Osteoblast (primary cell): ENCODE data around the gene BMP2. TPM values are rescaled to one million over a fixed set of nuclear protein-coding genes. Genes with fewer than 3 reads are reported as not detected.

Experiments
- DNase-seq: peaks from one replicate; pipeline ENCODE4 v3.0.0; 2011; ENCODE audit warnings: low spot score, mixed read lengths; ENCODE audit not compliant: insufficient read length; ENCODE audit errors: missing footprints
- H2AFZ ChIP-seq: 2 replicates; pipeline ENCODE4 v1.6.0; 2011; ENCODE audit warnings: mild to moderate bottlenecking, low read length
- H3K27ac ChIP-seq: 2 replicates; pipeline ENCODE4 v1.5.1; 2011; ENCODE audit warnings: mild to moderate bottlenecking, low read depth, low read length, moderate library complexity
- H3K27me3 ChIP-seq: 2 replicates; pipeline ENCODE4 v1.6.0; 2012; ENCODE audit warnings: mild to moderate bottlenecking, control low read depth, inconsistent platforms, low read length, moderate library complexity; ENCODE audit not compliant: insufficient read depth
- H3K36me3 ChIP-seq: 2 replicates; pipeline ENCODE4 v1.5.1; 2011; ENCODE audit warnings: mild to moderate bottlenecking, low read length, control low read depth, moderate library complexity; ENCODE audit not compliant: insufficient read depth
- H3K4me1 ChIP-seq: 2 replicates; pipeline ENCODE4 v1.5.1; 2011; ENCODE audit warnings: mild to moderate bottlenecking, low read length, control low read depth, moderate library complexity; ENCODE audit not compliant: insufficient read depth
- H3K4me2 ChIP-seq: 2 replicates; pipeline ENCODE4 v1.6.0; 2011; ENCODE audit warnings: mild to moderate bottlenecking, low read length; ENCODE audit not compliant: insufficient read depth
- H3K4me3 ChIP-seq: fragments of 200-600 bp; sonication (generic); 3 replicates; pipeline ENCODE4 v1.5.1; 2012; ENCODE audit warnings: mild to moderate bottlenecking, low read length, inconsistent platforms; ENCODE audit not compliant: insufficient read depth
- H3K79me2 ChIP-seq: 2 replicates; pipeline ENCODE4 v1.6.0; 2012; ENCODE audit warnings: mild to moderate bottlenecking, low read length, control low read depth, inconsistent platforms; ENCODE audit not compliant: insufficient read depth
- H3K9me3 ChIP-seq: 2 replicates; pipeline ENCODE4 v1.5.1; 2011; ENCODE audit warnings: low read depth, low read length, control low read depth
- H4K20me1 ChIP-seq: 2 replicates; pipeline ENCODE4 v1.6.0; 2012; ENCODE audit warnings: mild to moderate bottlenecking, low read length, control low read depth; ENCODE audit not compliant: insufficient read depth
- total RNA-seq: library from RNA; depleted of rRNA; stranded (reverse); fragments of >200 nt; gene quantifications from 2 replicates; pipeline ENCODE4 v1.2.3, GENCODE V29; 2012
- TF ChIP-seq, protein P1 (sequence below): IDR thresholded peaks from 2 replicates; pipeline ENCODE4 v1.5.1; 2011; ENCODE audit warnings: mild to moderate bottlenecking, low read depth, low read length, moderate library complexity; ENCODE audit errors: extremely low read depth

Gene BMP2
- total RNA-seq, 1 donor = 1.8 TPM

DNA sequence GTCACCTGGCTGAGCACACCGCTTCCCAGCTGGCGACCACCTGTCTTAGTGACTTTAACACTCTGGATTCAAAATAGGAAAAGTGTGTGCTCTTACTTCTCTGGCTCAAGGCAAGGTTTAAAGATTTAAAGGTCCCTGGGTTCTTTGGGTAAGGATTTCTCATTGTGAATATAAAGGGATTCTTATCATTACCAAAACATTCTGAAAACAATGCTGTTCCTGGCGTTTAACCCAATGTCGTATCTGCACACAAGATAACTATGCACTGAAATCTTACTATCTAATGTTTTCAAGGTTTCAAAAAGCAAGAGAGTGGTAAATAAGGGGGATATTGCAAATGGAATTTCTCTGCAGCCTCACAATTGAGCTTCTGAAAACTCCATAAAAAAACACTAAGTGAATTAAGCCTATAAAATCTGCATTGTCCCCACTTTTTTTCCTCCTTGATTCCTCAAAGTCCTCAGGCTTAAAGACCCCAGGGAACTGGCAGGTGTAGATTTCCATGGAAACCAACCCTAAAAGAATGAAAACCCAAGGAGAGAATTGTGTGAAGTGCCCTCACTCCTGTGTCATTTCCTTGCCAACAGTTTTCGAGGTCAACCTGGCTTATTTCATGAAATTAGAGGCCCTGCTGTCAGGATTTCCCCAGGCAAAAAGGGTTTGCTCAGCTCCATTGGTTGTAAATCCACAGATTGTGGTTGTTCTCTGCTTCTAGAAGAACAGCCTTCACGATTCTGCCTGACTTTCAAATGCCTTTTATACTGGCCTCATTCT, 44.0 kb downstream of the BMP2 start:
- H3K27ac ChIP-seq = no peak overlapping the region
- no peak overlapping the region for H3K4me2 ChIP-seq
- no peaks in the 10 kb centered on the region for H3K9me3 ChIP-seq
- TF ChIP-seq, protein P1, sequence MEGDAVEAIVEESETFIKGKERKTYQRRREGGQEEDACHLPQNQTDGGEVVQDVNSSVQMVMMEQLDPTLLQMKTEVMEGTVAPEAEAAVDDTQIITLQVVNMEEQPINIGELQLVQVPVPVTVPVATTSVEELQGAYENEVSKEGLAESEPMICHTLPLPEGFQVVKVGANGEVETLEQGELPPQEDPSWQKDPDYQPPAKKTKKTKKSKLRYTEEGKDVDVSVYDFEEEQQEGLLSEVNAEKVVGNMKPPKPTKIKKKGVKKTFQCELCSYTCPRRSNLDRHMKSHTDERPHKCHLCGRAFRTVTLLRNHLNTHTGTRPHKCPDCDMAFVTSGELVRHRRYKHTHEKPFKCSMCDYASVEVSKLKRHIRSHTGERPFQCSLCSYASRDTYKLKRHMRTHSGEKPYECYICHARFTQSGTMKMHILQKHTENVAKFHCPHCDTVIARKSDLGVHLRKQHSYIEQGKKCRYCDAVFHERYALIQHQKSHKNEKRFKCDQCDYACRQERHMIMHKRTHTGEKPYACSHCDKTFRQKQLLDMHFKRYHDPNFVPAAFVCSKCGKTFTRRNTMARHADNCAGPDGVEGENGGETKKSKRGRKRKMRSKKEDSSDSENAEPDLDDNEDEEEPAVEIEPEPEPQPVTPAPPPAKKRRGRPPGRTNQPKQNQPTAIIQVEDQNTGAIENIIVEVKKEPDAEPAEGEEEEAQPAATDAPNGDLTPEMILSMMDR = no peak
- H3K27me3 ChIP-seq = no peaks in the 10 kb centered on the region
- H4K20me1 ChIP-seq = no peaks in the 10 kb centered on the region
- DNase-seq = no peak
- H3K4me1 ChIP-seq = no peaks in the 10 kb centered on the region
- H2AFZ ChIP-seq = no peak overlapping the region
- H3K4me3 ChIP-seq = no peak overlapping the region
- H3K79me2 ChIP-seq = no peaks in the 10 kb centered on the region
- no peaks in the 10 kb centered on the region for H3K36me3 ChIP-seq

DNA sequence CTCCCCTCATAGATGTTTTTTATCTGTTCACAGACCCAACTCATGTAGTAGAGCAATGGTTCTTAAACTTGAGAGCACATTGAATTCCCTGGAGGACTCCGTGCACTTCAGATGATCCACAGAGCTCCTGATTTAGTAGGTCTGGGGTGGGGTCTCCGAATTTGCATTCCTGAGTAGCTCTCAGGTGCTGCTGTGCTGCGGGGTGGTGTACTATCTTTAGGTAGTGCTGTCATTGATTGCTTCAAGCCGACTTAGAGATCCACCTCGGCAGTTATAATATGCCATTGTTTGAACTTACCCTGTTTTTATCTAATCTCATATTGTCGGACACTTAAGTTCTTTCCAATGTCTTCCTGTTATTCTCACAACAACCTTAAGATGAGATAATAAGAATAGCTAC, 45.0 kb downstream of the BMP2 start:
- no peaks in the 10 kb centered on the region for H3K9me3 ChIP-seq
- no peaks in the 10 kb centered on the region for H3K79me2 ChIP-seq
- H3K27ac ChIP-seq = no peak overlapping the region
- peak; percentile 25 for DNase-seq
- TF ChIP-seq, protein P1 = no peak
- no peaks in the 10 kb centered on the region for H3K4me1 ChIP-seq
- no peaks in the 10 kb centered on the region for H3K27me3 ChIP-seq
- H3K4me2 ChIP-seq = no peak overlapping the region
- H3K4me3 ChIP-seq = no peak overlapping the region
- no peaks in the 10 kb centered on the region for H3K36me3 ChIP-seq
- no peaks in the 10 kb centered on the region for H4K20me1 ChIP-seq
- no peak overlapping the region for H2AFZ ChIP-seq

DNA sequence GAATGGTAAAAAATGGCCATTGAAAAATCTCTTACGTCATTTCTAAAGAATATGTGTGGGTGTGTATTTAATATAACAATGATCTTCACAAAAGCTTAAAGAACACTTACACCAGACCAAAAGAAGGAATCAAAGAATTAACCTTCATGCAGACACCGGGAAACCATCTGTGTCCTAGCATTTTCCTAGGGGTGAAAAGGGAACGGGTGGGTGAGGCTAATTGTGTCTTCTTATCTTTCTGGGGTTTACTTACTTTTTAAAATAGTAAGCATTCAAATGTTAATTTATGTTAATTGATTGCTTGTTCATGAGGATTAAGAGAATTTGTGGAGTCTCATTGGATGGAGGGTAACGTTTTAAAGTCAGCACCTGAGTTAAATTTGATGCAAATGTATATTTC, 47.5 kb downstream of the BMP2 start:
- Histone ChIP-seq H3K79me2 (no peaks in the 10 kb centered on the region), H3K36me3 (no peaks in the 10 kb centered on the region), H3K4me1 (no peaks in the 10 kb centered on the region), H3K4me3 (no peak overlapping the region), H4K20me1 (no peaks in the 10 kb centered on the region), H3K9me3 (no peaks in the 10 kb centered on the region), H3K4me2 (no peak overlapping the region), H3K27ac (no peak overlapping the region), H3K27me3 (no peaks in the 10 kb centered on the region), H2AFZ (no peak overlapping the region)
- TF ChIP-seq, protein P1 = no peak
- DNase-seq = no peak

GRCh38 chr20:6818033-6818808, 50.7 kb downstream of the BMP2 start:
- Histone ChIP-seq H3K27ac (no peak overlapping the region), H3K79me2 (no peaks in the 10 kb centered on the region), H3K9me3 (no peaks in the 10 kb centered on the region), H3K27me3 (no peaks in the 10 kb centered on the region), H3K36me3 (no peaks in the 10 kb centered on the region), H4K20me1 (no peaks in the 10 kb centered on the region), H3K4me1 (no peaks in the 10 kb centered on the region), H3K4me2 (no peak overlapping the region), H2AFZ (no peak overlapping the region), H3K4me3 (no peak overlapping the region)
- no peak for DNase-seq
- TF ChIP-seq, protein P1 = no peak
